ENCODE data around the gene MAMDC2. TPM values are rescaled to one million over a fixed set of nuclear protein-coding genes. Genes with fewer than 3 reads are reported as not detected.

The MAMDC2 gene
- total RNA-seq, 1 experiment from 2014 or later = 1.2 TPM

DNA sequence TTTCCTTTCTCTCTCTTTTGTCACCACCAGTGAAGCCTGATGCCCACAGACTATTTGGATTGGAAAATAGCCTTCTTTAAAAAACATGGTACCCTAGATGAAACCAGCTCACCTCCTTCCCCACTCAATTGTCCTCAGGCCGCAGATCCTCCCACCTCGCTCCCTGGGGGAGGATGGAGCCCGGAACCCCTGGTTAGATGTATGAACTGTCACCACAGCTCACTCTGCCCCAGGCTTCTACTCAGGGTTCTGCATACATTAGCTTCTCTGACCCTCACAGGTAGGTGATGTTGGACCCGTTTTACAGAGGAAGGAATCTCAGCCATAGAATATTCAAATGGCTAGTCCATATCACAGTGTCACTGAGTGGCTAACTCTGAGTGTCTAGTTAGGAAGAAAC is 1.8 kb downstream of the MAMDC2 start:
- no peak for DNase-seq (ENCODE audit: low read depth, low spot score)
- H2AFZ ChIP-seq (ENCODE audit: low read depth, low read length, poor library complexity, severe bottlenecking) = no peak overlapping the region
- intact Hi-C loops (cut with micrococcal nuclease) = no loop called here
- H3K9me3 ChIP-seq (ENCODE audit: control insufficient read depth in 1 of 2, insufficient read depth in 1 of 2, low read depth in 1 of 2, low read length in 2 of 2) = no peaks in the 10 kb centered on the region
- H3K4me2 ChIP-seq (ENCODE audit: low read length) = no peak overlapping the region
- H3K4me1 ChIP-seq (ENCODE audit: control insufficient read depth in 1 of 2, insufficient read depth in 2 of 2, low read length in 2 of 2) = peaks cover 16 to 29% of the 10 kb centered on the region in 2 experiments; a peak in 3 of 4 replicates
- TF ChIP-seq CEBPB (IDR thresholded peaks at IDR 0.05; ENCODE audit: low read depth) (no peak), SIN3A (IDR thresholded peaks at IDR 0.05; ENCODE audit: low read depth) (no peak), ELF1 (IDR thresholded peaks at IDR 0.05; ENCODE audit: borderline replicate concordance, low read depth) (no peak), JUND (IDR thresholded peaks at IDR 0.05) (no peak), YY1 (IDR thresholded peaks at IDR 0.05; ENCODE audit: extremely low read depth, insufficient replicate concordance, low read depth, low read length) (no peak), EZH2phosphoT487 (IDR thresholded peaks at IDR 0.05; ENCODE audit: borderline replicate concordance) (no peak), POLR2A (IDR thresholded peaks at IDR 0.05; ENCODE audit: borderline replicate concordance, extremely low read depth, insufficient read depth, insufficient read length) (no peak), EGR1 (IDR thresholded peaks at IDR 0.05; ENCODE audit: low read depth) (no peak)
- TF ChIP-seq, protein P1, sequence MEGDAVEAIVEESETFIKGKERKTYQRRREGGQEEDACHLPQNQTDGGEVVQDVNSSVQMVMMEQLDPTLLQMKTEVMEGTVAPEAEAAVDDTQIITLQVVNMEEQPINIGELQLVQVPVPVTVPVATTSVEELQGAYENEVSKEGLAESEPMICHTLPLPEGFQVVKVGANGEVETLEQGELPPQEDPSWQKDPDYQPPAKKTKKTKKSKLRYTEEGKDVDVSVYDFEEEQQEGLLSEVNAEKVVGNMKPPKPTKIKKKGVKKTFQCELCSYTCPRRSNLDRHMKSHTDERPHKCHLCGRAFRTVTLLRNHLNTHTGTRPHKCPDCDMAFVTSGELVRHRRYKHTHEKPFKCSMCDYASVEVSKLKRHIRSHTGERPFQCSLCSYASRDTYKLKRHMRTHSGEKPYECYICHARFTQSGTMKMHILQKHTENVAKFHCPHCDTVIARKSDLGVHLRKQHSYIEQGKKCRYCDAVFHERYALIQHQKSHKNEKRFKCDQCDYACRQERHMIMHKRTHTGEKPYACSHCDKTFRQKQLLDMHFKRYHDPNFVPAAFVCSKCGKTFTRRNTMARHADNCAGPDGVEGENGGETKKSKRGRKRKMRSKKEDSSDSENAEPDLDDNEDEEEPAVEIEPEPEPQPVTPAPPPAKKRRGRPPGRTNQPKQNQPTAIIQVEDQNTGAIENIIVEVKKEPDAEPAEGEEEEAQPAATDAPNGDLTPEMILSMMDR (IDR thresholded peaks at IDR 0.05 in 2 of 3, conservative IDR thresholded peaks at IDR 0.05 in 1 of 3; ENCODE audit: borderline replicate concordance in 1 of 3, insufficient read depth in 1 of 3, low read depth in 2 of 3, low read length in 2 of 3) = no peak
- TF ChIP-seq, protein P2, sequence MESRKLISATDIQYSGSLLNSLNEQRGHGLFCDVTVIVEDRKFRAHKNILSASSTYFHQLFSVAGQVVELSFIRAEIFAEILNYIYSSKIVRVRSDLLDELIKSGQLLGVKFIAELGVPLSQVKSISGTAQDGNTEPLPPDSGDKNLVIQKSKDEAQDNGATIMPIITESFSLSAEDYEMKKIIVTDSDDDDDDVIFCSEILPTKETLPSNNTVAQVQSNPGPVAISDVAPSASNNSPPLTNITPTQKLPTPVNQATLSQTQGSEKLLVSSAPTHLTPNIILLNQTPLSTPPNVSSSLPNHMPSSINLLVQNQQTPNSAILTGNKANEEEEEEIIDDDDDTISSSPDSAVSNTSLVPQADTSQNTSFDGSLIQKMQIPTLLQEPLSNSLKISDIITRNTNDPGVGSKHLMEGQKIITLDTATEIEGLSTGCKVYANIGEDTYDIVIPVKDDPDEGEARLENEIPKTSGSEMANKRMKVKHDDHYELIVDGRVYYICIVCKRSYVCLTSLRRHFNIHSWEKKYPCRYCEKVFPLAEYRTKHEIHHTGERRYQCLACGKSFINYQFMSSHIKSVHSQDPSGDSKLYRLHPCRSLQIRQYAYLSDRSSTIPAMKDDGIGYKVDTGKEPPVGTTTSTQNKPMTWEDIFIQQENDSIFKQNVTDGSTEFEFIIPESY (IDR thresholded peaks at IDR 0.05; ENCODE audit: extremely low read depth, insufficient replicate concordance, low read length) = no peak
- no peaks in the 10 kb centered on the region for H3K79me2 ChIP-seq (ENCODE audit: insufficient read depth, low read length)
- ChIA-PET POLR2A (no interaction called here), RAD21 (ENCODE audit: low non-redundant PET in 1 of 2, low total read pairs in 2 of 2, uncharacterized antibody in 2 of 2, unreplicated experiment in 2 of 2) (no interaction called here), CTCF (no interaction called here)
- H3K27me3 ChIP-seq (ENCODE audit: insufficient read depth, low read length) = no peaks in the 10 kb centered on the region
- H3K4me3 ChIP-seq (replicated peaks in 1 of 2; ENCODE audit: low read depth in 1 of 2, low read length in 2 of 2) = no peak overlapping the region
- H3K9ac ChIP-seq (ENCODE audit: low read length) = no peak overlapping the region
- H3K27ac ChIP-seq (ENCODE audit: low read depth, low read length) = no peak overlapping the region
- BruUV-seq (replicated peaks) = no TSS peak
- no peaks in the 10 kb centered on the region for H3K36me3 ChIP-seq (ENCODE audit: control insufficient read depth in 1 of 2, insufficient read depth in 2 of 2, low read length in 2 of 2)
- ATAC-seq = no peak
- no peaks in the 10 kb centered on the region for H4K20me1 ChIP-seq (ENCODE audit: insufficient read depth)
- no peaks in the 10 kb centered on the region for H3K9me2 ChIP-seq (ENCODE audit: insufficient read depth)

Measured in HCT116 (cell line).